ENCODE measurements around the gene CCDC149.

GRCh38 chr4:24843096-24843495 is 69.7 kb downstream of the CCDC149 start:
- no peak for TF ChIP-seq CTCF (IDR thresholded peaks at IDR 0.05 in 4 of 5, conservative IDR thresholded peaks at IDR 0.05 in 1 of 5)
- TF ChIP-seq POLR2A (IDR thresholded peaks at IDR 0.05), result no peak
